GM21723 (cell line): ENCODE results near the gene OR52R1.
"Not testable (repeated sequence)": the region's sequence is repeated elsewhere in the genome, so short reads cannot be mapped to it uniquely, and the experiment has no call there.

Experiments used
- ATAC-seq: cut with Tn5 transposase; IDR thresholded peaks from one replicate; pipeline ENCODE4 v1.9.1; 2021; ENCODE audit warnings: mild to moderate bottlenecking, moderate library complexity; ENCODE audit not compliant: unreplicated experiment

Gene OR52R1

DNA sequence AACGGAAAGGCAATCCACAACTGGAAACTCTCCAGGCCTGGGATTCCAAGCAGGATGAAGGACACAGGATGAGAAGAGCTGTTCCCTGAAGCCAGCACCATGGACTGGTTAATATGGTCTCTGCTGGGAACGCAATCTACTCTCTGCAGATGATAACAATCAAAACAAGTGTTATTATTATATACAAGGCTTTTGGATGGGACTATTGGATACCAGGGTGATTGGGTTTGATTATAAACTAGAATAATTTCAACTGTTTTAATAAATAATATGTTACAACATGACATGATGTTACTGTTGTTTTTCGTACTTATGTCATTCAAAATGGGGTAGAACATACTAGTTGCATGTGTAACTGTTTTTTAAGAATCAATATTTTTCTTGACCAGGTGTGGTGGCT, at the start of gene OR52R1:
TSS of gene OR52R1 (minus strand) at position 101 of the 400 bp plus-strand sequence. CDS start at position 101, 0 bp downstream.
- ATAC-seq, result no peak

DNA sequence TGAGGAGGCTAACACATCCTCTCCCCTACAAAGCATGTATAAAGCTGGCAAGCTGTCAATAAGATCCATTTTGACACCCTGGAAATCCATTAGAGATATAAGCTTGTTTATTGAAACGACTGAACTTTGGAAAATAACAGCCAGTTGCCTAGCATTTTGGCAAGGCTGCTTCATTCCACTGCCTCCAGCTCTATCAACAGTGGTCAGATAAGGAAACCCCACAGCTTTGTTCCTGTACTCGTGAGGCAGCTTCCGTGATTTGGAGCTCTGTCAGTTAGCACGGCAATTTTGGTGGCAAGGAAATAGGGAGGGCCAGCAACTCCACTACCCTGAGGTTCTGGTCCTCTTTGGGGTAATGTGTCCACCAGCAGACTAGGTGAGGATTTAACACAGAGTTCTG, 46.9 kb upstream of the OR52R1 start:
- ATAC-seq, result no peak

DNA sequence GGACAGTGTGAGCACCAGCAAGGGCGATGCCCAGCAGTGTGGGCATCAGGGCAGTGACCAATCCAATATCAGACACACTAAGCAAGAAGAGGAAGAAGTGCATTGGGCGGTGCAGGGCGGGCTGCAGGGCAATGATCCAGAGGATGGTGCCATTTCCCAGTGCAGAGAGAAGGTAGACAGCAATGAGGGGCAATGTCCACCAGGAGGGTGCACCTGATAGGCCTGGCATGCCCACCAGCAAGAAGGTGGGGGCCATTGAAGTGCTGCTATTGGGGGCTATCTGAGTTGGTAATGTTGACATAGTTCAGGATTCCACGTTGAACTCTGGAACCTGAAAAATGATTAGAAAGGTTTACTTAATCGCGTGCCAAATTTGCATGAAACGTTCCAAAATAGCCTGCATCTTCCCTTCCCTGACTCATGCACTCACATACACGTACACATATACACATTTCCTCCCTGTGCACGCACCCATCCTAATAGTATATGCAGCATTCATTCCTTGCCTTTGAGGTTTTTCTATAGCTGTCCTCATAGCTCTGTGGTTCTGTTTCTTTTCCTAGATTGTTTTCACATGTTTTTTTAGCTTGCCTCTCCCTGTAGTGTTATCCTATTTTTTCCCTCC, 44.8 kb upstream of the OR52R1 start, which contains the start of gene OR51S1:
TSS of gene OR51S1 (minus strand) at position 301 of the 625 bp plus-strand sequence. CDS start at position 301, 0 bp downstream.
- ATAC-seq, result no peak

DNA sequence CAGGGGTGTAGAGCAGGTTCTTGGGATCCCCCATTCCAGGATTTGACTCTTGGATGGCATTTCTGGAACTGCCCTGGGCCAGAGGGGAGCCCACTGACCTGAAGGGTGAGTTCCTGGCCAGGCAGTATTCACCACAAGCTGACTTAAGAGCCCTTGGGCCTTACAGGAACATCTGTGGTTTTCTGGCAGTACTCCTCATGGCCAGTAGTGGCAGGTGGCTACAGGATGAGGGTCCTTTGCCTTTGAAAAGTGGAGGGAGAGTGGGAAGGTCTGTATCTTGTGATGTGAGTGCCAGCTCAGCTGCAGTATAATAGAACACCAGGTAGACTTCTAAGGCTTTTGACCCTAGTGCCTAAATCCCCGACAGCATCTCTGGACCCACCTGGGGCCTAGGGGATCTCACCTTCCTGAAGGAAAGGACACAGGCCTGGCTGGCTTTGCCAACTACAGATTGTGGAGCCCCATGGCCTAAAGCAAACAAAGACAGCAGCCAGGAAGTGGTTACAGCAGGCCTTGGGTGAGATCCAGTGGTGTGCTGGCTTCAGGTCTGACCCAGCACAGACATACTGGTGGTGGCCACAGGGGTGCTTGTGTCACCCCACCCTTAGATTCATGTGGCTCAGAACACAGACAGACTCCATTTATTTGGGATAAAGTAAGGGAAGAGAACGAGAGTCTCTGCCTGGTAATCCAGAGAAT, 35.8 kb upstream of the OR52R1 start:
- no peak for ATAC-seq

DNA sequence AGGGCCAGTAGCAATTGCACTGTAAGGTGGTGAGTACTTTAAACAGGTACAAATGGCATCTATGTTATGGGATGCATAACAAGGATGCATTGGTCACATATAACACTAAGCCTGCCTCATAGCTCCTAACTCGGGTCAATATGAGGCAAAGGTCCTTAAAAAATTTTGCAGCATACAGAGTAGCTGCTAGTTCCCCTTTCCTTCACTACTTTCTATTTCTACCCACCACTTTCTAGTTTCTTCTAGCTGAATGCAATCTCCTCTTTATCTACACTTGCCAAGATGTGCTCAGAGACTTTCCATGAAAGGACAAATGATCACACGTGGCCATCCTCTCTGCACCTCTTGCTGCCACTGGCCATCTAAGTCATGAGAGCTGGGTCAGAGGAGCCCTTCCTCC, 26.7 kb upstream of the OR52R1 start:
- ATAC-seq, result no peak

DNA sequence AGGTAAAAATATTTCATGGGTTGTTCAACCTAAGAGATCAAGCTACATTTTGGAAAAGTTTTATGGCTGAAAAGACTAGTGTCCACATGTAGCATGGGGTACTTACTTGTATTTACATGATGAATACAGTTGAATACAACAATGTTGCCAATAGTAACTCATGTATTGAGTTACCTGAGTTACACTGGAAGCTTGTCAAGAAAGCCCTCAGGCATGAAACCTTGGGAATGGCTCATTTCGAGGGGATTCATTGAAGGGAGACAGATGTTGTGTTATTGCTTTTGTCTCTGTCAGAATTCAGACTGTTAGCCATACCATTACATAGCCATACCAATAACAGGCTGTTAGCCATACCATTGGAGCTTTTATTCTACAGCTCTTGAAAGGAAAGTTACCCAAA, 26.2 kb upstream of the OR52R1 start:
- ATAC-seq, result no peak

DNA sequence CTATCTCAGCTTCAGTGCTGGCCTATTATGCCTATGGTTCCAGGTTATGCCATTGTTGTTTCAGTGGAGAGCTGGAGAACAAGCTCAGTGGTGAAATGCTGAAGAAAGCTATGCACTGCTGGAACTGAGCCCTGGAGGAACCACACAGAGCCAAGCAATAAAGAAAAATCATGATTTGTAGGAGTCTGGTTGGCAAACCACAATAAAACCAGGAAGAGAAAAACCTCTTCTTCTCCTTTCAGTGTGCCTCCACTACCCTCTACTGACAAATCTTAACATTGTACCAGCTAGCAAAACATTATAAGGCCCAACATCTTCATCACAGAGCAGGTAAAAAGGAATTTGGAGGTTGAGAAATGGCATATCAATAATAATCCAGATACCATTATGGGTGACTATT, 22.2 kb upstream of the OR52R1 start:
- no peak for ATAC-seq

DNA sequence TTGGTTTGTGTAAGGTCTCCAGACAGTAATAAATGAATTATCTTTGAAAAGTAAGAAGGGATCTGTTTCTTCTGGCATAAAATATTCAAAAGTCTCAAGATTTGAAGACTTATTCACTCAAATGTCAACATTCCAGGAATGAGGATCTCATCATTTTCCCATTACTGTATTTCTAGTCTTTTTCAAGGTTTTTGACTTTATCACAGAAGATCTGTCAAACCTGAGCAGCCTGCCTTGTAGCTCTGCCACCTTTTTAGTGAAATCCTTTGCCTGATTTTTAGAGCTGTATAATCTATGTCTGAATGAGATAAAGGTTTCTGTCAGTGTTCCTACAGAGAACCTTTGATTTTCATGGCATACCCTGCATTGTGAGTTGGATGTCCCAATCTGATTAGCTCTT, 21.0 kb upstream of the OR52R1 start:
- no peak for ATAC-seq

DNA sequence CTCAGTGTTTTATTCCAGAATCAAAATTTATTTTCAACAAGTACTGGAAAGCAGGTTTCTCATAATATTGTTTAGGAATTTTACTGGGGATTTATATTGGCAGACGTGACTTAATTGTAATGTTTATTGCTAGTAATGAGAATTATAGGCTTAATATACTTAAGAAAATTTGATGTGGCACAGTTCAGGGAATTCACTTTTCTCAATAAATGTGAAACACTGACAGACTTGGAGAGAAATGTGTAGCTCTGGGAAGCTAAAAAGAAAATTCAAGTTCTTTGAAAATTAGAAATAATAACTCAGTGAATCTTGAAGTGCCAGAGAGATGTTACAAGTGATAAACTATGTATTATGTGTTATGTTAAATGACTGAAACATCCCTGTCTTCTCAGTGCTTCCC, 16.8 kb upstream of the OR52R1 start, which contains the start of gene OR51F2:
TSS of gene OR51F2 (plus strand) at position 301 of the 400 bp plus-strand sequence. CDS start 101 bp downstream, outside the sequence.
- ATAC-seq, result no peak

DNA sequence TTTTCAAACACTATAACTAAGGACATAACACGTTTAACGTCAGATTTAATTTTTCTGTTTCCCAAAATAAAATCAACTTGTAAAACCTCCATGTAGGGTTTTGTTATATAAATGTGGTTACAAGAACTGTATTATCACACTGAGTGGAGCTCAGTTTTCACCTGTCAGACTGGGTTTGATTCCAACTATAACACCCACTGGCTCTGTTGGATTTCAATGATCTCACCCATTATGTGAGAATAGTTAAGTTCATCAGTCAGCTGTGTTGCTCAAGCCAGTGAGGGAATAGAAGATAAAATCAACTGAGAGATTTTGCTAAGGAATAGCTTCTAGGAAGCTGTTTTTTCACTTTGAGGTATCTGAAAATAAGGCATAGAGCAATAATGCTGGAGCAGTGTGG, 5.1 kb upstream of the OR52R1 start:
- ATAC-seq, result no peak

DNA sequence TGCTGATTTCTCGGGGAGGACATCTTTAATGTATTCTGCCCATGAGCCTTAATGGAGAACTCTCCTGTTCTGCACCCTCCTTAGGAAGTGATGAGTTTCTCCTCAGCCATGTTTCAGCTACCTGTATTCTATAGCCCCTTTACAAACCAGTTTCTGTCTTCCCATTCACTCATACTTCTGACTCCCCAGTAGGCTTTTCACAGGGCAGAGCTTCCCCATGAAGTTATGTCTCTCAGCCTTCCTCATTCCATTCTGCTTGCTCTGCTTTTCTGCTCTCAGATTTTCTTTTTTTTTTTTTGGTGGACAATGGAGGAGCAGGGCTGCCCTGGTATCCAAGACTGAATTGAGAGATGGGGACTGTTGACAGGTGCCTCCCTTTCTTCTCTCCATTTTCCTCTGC, 4.3 kb upstream of the OR52R1 start:
- ATAC-seq, result no peak

DNA sequence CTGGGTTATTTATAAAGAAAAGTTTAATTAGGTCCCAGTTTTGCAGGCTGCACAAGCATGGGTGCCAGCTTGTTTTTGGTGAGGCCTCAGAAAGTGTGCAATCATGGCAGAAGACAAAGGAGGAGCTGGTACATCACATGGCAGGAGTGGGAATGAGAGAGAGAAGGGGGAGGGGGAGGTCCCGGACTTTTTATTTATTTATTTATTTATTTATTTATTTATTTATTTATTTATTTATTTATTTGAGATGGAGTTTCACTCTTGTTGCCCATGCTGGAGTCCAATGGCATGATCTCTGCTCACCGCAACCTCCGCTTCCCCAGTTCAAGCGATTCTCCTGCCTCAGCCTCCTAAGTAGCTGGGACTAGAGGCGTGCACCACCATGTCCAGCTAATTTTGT, 2.9 kb downstream of the OR52R1 start:
- ATAC-seq, result not testable (repeated sequence)

DNA sequence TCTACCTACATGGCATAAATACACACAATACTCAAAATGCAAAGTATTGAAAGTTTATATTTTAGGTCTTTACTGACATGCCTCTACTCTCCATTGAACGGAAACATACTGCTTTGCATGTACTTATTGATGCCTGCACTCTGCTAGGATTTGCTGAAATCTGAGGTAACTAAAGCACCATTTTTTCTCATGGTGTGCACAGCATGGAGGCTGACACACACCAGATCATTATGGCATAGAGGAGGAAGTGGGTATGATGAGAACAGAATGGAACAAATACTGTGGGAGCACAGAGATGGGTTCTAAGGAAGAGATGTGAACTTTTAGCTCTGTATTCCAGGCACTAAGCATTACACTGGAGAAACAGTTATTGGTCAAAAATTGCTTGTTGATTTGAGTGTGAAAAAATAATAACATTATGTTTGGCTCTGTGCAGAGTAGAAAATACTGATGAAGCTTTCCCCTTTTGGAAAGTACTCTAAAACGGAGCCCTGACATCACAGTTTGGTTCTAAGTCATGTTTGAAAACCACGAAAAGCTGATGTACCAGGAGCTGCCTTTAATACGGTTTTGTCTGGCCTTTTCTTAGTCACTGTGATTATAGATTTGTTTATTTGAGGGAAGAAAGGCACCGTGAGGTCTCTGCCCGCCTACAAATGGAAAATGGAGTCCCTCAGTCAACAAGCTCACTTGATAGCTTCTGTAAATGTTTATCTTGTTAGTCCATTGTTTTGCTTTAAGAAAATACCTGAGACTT, 5.6 kb downstream of the OR52R1 start:
- ATAC-seq, result no peak

DNA sequence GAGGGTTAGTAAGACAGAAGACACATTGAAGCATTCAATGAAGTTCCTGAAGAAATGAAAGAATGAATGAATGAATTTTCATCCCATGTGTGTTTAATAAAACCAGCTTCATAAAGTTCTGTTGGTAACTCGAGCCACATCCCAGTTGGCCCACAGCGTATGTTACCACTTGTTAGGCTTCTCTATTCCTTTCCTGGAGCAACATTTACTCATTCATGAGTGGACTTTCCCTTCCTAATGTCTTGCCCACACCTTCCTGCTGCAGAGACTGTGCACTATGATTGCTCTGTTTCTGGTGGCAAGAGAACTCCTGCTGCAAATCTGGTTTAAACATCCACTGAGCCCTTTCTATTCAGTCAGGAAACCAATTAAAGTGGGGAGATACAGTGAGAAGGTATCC, 7.0 kb downstream of the OR52R1 start:
- ATAC-seq, result no peak

DNA sequence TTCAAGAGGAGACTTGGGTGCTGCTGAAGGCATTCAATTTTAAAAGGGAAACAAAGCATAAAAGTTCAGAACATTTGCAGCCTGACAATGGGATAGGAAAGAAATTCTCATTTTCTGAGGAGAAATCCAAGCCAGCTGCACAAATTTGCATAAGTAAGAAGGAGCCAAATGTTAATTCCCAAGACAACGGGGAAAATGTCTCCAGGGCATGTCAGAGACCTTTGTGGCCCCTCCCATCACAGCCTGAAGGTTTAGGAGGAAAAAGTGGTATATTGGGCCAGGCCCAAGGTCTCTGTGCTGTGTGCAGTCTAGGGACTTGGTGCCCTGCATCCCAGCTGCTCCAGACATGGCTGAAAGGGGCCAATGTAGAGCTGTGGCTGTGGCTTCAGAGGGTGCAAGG, 21.7 kb downstream of the OR52R1 start:
- no peak for ATAC-seq

DNA sequence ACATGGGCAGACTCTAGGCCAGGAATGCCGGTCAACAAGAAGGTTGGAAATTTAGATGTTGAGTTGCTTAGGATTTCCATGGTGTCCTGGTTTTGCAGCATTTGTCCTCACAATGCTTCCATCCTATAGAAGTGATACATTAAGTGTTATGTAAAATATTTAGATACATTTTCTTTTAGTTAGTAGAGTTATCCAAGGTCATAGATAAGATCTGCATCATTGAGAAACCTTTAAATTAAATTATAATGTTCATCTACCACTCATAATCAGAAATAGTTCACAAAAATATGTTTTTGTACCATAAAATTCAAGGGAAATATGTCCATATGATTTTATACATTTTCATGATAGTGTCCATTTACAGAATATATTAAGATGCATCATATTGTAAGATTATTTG, 34.3 kb downstream of the OR52R1 start, which contains the start of gene OR51F1:
TSS of gene OR51F1 (minus strand) at position 101 of the 400 bp plus-strand sequence. CDS start at position 101, 0 bp downstream.
- ATAC-seq, result no peak

DNA sequence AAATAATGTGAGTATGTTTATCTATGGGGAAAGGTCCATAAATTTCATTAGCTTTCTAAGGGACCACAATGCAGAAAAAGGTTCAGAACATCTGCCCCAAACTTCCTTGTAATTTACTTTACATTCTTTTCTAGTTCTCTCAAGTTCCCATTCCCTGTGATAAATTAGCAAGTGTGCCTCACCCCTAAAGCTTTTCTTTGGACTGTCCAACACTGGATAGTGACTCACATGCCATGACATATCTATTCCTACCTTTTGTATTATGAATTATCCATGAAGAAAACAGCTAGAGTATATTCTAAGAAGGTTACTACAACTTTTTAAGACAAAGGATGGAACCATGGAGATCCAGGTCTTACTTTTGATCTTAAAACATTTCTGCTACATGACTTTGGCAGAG, 36.1 kb downstream of the OR52R1 start:
- ATAC-seq, result no peak

DNA sequence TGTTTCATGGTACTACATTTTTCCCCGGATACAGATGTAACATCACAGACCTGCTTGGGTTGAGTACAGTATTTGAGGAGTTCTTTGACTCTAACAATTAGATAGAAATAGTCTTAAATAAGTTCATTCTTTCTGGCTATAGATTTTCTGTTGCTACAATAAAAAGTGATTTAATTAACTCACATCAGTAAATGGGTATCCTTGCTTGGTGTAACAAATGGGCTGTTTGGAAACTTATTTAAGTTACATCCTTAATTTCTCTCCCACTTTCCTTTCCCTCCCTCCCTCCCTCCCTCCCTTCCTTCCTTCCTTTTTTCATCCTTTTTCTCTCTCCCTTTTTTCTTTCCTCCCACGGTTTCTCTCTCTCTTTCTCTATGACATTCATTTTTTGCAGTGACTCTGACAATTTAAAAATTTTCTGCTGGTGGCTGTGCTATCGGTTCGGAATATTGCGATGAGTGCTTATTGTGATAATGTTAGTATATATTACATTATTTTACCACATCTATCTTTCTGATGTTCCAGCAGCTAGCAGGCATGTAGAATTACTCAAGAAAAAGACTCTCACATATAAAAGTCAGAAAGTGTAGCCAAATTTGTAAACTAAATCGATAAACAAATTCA, 37.6 kb downstream of the OR52R1 start:
- ATAC-seq, result no peak

DNA sequence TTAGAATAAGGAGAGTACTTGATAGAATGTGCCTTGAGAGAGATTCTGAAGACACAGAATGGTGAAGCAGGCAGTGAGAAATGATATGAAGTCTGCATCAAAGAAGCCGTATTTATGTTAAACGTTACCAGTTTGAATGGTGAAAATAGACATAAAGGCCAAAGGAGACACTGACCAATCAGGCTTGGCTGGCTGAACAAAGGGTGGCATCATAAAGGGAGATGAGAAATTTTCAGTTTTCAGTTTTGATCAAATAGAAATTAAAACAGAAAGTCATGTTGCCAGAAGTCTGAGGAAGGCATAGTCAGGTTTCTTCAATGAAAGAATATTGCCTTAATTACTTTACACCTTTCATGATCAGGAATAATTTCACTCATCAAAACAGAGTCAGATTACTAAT, 41.1 kb downstream of the OR52R1 start:
- ATAC-seq, result no peak
